CD4-positive, alpha-beta T cell treated with Interleukin-15 for 4 hours (primary cell): ENCODE results near the gene PXDN.
"Not testable (repeated sequence)": the region's sequence is repeated elsewhere in the genome, so short reads cannot be mapped to it uniquely, and the experiment has no call there.

Experiments
- DNase-seq: peaks from one replicate; pipeline ENCODE4 v3.0.0-alpha.2; 2020; ENCODE audit warnings: low spot score

PXDN gene

DNA sequence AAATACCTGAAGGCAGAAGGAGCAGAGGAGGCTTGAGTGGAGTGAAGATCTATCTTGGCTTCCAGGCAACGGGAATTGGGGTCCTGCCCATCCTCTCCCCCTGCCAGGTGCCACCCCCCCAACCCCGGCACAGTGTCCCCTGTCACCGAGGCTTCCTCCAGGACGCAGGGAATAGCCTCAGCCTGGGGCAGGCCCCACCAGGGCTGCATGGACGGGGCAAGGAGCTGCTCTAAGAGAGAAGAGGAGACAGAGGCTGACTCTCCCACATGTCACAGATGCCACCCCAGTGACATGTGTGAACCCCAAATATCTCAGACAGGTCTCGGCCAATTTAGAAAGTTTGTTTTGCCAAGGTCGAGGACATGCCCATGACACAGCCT lies 42.1 kb downstream of the PXDN start:
- DNase-seq: no peak

DNA sequence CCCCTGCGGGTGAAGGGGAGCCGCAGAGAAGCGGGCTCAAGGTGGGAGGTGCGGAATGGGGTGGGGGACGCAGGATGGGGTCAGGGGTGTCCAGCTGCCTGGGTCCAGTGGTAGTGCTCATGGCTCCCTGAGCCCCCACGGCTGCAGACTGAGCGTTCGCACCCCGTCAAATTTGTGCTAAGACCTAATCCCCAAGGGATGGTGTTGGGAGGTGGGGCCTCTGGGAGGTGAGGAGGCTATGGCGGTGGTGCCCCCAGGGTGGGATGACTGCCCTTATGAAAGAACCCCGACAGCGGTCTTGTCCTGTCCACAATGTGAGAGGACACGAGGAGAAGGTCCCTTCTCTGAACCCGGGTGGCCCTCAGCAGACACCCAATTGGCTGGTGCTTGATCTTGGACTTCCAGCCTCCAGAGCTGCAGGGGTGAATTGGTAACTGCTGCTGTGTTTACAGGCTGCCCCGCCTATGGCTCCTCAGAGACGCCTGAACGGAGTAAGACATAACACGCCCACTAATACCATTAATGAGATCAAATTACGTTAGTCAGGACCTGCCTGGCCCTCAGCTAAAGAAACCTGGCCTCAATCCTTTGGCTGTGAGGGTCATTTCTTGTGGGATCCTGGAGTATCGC lies 42.6 kb downstream of the PXDN start:
- DNase-seq: no peak

DNA sequence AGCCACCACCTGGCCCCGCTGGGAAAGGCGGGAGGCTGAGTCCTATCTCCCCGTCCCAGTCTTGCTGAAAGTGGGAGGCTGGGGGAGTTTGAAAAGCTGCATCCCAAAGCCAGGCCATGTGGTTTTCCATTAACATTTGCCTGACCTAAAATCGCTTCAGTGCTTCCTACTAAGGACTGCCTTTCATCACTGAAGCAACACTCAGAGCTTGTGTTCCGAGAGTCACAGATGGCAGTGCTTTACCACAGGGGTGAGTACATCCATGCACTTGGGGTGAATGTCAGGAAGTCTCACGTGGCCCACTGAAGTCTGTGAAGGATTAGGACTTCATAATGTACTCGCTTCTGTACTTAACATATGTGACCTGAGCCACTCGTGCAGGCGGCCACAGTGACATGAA lies 43.3 kb downstream of the PXDN start:
- DNase-seq: no peak

DNA sequence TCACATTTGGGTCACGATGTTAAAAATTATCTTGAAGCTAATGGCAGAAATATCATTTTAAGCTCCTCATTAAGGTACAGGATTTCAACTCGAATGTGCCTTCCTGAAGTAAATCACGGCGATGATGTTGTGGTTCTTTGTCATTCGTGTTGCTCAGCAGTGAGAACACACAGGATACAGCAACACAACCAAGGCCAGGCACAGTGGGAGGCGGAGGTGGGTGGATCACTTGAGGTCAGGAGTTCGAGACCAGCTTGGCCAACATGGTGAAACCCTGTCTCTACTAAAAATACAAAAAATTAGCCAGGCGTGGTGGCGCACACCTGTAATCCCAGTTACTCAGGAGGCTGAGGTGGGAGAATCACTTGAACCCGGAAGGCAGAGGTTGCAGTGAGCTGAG lies 43.9 kb downstream of the PXDN start:
- not testable (repeated sequence) for DNase-seq

DNA sequence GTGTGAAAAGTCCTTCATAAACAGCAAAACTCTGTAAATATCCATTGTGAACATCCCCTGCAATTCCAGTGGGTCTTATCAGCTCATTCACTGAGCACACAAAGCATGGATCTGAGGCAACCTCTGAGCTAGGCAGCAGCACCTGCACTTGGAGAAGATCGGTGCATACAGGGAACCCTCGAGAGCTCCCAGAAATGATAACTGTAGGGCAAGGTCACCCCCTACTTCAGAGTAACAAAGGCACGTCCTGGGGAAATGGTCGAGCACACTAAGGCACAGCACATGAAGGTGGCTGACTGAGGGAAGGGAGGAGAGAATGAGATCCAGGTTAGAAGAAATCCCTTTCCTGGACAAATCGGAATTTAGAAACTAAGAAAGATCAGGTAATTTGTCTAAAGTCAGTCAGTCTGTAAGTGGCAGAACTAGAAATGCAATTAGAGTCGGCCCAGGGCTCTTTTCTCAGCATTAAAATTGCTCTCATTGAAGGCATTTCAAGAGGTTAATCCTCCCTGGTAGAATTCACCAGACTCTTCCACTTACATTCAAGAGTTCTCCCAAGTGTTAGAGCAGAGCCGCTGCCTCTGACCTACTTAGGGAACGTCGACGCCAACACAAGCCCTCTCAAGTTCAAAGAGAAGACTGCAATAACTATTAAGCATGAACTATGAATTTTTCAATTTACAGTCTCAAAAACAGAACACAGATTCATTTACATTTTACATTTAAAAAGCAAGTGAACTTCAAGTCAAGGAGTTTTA lies 45.9 kb downstream of the PXDN start:
- DNase-seq: no peak

DNA sequence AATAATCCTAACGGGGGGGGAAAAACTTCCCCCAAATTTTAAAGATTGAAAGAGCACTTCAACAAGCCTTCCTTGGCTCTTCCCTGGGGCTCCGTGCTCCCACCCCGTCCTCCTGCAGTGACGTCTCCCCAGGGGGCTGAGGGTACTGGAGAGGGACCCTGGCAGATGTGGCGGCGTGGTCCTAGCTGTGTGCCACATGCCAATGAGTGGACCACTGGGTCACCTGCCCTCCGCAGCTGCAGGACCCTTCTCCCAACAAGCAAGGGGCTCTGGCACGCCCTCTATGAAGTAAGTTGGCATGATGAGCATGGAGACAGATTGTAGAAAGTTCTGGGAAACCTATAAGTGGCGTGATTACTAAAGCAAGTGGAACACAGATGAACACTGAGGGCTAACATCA lies 46.7 kb downstream of the PXDN start:
- no peak for DNase-seq

DNA sequence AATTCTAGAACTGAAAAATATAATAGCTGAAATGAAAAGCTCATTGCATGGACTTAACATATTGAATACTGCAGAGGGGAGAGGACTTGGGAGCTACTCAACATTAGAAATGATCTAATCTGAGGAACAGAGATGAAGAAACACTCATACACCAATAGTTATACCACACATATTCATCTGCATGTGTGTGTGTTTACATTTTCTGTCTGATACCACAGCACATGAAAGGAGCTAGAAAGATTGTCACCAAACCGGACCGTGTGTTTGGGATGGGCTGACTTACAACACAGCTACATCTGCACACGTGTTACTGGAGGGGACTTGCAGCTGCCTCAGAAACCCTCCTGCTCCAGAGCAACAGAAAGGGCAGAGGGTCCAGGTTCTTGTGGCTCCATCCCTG lies 47.8 kb downstream of the PXDN start:
- DNase-seq: no peak

DNA sequence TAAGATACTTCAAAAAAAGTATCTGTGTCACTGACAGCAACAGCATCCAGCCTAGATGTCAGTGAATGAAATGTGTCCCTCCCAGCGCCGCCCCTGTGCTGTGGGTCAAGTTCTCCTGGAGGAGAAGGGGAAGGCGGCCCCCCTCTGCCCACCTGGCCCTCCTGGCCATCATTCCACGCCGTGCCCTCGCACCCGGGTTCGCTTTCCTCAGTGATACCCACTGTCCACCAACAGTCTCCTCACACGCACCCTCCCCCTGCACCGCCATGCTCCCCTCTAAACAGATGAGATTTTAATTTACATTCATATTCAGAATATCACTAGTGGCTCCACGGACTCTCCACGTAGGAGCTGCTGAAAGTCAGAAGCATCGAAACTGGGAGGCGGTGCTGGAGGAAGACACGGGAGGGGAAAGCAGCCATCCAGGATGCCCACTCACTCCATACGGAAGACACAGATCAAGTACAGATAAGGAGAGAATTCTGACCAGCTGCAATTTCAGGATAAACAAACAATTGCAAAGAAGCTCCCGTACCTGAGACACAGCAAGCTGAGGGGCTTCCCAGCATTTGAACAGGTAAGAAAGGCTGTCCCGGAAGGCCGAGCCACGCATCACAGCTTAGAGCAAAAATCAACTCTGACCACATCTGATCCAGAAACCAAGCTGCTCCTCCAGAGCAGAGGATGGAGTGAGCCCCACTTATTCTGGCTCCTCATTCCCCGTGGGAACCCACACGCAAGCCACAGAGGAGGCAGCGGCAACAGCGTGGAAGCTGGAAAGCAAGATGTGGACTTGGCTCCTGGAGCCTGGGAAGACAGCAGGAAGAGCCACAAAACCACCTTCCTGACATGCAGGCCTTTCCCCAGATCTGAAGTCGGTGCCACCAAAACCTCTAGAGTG lies 49.7 kb downstream of the PXDN start:
- DNase-seq: no peak

DNA sequence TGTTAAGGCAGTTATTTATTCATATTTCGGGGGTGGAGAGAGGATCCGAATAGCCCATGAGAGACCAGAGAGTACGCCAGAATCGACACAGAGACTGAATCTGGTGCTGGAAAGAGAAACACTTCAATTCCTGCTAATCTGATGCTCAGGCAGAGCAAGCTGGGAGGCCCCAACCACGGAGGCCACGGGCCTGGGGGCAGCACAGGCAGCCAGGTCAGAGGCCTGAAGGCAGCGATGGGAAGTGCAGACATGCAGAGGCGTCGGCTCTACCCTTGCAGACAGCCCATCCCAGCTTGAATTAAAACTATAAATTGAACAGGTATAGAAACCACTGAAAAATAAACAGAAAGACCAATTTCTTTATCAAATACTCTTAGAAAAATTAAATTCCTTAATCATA lies 50.6 kb downstream of the PXDN start:
- no peak for DNase-seq

DNA sequence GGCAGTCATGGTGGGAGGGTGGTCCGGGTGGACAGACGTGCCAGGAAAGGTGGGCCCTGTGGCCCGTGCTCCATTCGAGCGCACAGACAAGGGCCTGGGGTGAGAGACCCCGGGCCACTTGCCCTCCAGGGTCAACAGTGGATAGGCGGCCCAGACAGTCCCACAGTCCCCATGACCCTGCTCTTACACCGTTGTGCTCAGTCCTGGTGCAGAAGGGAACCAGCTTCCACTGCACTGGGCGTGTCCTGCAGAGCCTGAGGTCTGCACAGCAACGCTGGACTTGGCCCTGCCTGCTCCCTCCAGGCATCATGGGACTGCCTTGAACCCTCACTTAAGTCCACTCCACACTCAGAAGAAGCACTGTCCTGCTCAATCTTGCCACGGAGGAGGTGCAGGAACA lies 52.0 kb downstream of the PXDN start:
- DNase-seq: no peak

DNA sequence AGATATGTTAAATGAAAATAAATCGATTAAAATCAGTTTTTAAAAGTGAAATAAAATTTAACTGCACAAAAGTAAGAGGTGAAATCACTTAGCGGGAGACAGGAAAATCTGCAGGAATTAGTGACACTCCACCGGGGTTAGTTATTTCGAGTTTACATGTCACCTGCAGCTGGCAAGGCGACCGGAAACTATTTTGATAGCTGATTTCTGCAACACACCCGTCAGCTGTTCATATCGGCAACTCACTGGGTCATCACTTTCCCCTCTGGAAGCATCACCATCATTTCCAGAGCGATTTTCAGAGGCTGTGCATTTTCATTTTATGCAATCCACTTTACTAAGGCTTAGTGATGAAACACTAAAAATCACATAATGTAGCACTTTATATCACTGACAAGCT lies 52.9 kb downstream of the PXDN start:
- DNase-seq: no peak

DNA sequence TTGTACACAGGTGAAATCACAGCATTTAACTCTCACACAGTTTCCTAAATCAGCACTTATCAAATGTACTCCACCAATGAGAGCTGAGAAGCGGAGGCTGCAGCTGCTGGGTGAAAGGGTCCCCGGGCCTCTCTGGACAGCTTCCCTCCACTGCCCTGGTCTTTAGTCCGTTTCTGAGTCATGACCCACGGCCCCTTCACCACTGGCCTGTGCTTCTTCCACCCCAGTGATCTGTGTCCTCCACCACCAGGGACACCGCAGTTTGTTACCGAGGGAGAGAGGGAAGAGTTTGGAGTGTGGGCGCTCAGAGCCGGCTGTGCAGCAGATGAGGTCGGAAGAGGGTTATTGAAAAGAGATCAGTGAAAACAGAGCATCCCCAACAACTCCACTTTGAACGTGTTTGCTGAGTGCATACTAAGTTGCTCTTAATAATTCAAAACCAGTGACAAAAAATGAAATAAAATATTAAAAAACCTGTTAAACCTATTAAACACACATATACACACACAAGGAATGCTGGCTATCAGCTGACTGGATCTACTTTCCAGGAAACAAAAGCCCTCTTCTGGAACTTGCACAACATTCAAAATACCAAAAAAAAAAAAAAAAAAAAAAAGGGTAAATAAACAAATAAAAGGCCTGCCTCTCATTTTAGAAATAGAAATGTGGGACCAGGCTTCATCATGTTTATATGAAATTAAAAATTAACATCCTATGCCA lies 54.1 kb downstream of the PXDN start:
- DNase-seq: no peak

DNA sequence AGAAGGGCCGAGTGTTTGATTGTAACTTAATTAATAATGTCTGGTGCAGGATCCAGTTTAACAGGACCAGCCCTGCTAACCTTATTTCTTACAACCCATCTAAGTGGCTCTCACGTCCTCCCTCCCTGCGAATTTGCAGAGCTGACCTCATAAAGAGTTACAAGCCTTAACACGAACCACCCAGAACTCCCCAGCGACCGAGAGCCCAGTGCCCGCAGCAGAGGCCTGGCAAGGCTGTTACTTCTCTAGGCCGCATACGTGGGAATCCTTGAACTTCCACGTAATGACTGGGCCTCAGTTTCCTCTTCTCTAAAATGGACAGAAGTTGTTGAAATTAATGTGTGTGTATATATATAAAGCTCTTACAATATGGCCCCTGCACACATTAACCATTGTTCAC lies 55.5 kb downstream of the PXDN start:
- no peak for DNase-seq

DNA sequence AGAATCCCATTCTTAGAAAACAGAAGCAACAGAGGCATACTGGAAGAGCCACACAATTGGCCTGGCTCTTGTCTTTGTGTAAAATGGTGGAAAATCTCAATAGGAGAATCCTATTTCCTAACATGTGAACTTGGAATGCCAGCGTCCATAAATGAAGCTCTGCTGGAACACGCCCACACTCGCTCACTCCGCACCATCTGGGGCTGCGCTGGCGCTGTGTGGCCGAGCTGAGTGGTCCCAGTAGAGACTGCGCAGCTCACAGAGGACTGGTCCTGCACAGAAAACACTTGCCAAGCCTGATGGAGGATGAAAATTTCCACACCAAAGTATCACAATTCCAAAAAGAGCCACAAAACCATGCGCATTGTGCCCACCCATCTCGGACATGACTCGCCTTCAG lies 56.2 kb downstream of the PXDN start:
- DNase-seq: no peak

DNA sequence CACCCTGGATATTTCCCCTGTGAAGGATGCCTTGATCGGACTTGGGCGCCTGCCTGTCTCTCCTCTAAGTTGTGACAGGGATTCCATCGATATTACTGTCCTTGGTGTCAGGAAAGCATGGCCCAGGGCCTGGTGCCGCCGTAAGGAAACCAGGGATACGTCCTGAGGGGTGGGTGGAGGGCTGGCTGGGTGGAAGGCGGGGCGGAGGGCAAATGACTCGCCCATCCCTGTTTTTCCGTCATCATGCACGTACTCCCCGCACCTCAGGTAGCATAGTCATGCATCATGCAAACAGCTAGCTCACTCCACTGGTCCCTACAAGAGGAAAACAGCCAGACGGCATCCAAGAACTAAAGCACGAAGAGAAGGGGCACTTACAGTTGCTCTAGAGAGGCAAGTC lies 57.1 kb downstream of the PXDN start:
- DNase-seq: no peak

DNA sequence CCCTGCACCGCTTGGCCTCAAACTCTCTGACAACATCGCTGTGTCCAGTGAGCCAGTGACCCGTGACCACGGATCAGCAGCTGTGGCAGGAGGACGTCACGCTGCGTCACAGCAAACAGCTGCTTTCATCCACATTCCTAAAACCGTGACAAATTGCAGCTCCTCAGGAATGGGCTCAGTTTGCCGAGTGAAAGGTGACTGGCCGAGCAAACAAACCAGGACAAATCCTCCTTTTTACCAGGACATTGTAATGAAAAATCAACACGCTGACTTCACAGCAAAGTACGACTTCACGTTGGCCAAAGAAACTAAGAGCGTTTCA lies 57.6 kb downstream of the PXDN start:
- DNase-seq: no peak

DNA sequence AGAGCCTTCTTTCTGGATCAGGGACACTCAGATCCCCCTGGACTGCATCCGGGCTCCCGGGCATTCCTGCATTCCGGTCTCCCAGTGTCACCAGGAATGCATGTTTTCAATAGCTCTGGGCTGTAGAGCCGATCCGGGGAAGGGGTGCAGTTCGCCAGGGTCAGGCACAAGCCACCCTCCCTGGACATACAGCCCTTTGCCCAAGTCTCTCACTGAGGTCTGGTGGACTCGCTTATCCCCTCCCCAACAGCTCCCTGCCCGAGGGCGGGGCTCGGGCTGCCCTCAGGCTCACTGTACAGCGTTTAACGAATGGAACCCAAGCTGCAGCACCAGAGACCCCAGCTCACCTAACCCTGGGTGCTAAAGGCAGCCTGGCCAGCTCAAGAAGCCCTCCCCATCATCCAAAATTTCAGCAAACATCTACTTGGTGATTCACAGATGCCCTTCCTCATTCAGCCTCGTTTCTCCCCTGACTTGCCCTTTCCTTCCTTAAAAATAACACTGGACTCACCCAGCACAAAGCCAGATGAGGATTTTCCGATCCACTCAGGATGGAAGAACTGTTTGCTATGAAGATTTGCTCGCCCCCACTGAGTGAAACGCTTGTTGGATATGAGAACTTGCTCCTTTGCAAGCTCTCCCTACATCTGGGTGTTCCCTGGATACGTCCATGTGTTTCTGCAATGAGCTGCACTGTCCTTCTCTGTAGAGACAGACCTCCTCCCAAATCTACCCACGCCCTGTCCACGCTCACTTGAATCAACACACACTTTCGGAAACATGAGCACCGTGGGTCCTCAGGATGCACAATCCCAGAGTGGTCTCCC lies 58.1 kb downstream of the PXDN start:
- DNase-seq: no peak

DNA sequence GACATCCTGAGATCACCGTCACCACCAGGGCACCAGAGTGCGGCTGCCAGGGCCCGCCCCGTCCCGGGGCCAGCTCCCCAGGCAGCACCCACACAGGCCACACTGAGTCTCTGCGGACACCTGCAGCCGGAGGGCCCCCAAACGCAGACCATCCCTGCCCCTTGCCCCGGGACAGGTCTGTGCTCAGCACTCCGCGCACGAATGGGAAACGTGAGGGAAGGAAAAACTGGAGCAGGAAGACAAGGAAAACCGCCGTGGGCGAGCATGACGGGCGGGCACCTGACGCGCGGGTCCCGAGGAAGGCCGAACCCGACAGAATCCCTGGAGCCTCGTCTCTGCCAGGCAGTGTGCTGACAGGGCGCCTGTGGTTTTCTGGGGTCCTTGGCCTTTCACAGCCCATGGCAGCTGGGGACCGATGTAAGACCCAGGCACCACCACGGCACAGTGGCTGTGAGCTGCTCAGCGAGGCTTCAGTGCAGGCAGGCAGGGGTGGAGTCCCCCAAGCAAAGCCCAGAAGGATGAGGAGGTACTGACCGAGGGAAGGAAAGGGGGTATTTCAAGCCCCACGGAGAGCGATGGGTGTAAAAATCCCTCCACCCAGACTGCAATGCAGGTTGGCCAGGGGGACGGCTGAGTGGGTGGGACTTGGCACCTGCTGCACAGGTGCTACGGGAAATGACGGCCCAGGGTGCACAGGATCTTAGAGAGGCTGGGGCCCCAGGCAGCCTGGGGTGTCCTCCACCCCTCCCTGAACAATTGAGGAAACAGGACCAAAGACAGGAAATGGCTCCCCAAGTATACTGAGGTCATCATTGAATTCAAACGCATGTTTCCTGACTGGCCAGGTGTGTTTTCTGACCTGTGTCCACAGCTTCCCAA lies 59.0 kb downstream of the PXDN start:
- no peak for DNase-seq

DNA sequence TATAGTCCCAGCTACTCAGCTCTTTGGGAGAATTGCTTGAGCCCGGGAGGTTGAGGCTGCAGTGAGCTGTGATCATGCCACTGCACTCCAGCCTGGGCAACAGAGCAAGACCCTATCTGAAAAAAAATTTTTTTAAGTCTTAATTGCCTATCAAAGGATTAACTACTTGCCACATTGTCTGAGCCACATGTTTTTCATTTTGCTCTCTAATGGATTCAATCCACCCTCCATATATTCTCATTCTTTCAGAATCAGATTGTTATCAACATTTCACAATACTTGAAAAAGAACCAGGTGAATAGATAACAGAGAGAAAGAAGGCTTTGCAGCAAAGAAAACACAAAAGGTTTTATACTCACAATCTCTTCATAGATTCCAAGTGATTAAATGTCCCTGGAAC lies 61.0 kb downstream of the PXDN start:
- no peak for DNase-seq

DNA sequence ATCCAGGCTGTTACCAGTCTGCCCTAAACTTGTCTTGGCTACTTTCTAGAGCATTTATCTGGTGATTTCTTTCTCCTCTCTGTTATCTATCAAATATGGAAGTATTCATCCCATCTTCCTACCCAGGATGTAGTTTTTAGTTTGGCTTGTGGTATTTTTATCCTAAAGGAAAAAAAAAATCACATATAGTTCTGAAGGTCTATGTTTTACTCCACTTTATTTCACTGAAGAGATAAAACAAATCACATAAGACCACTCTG lies 62.2 kb downstream of the PXDN start:
- no peak for DNase-seq
